SK-N-SH treated with all-trans-retinoic acid at 6 μM for 48 hours (cell line): ENCODE results near the gene ADRA1B.

Source experiments
- ATAC-seq: fragments of 200-7000 bp; cut with Tn5 transposase; 3 replicates; pipeline ENCODE4 v1.9.1; 2020; ENCODE audit warnings: mild to moderate bottlenecking, moderate library complexity
- ARNTL ChIP-seq: fragments of 450-650 bp; formaldehyde crosslinking; IDR thresholded peaks from 2 replicates; pipeline ENCODE4 v1.5.0; 2020; ENCODE audit warnings: low read depth, mild to moderate bottlenecking, moderate library complexity, borderline replicate concordance
- BACH2 ChIP-seq: fragments of 250-450 bp; sonication (Bioruptor Pico); IDR thresholded peaks from 2 replicates; pipeline ENCODE4 v1.9.0; 2021; ENCODE audit warnings: mild to moderate bottlenecking, borderline replicate concordance
- CSDC2 ChIP-seq: fragments of 250-450 bp; sonication (Bioruptor Pico); IDR thresholded peaks from 2 replicates; pipeline ENCODE4 v1.5.0; 2020; ENCODE audit warnings: mild to moderate bottlenecking, moderate library complexity
- CSRNP3 ChIP-seq: fragments of 250-450 bp; sonication (Bioruptor Pico); IDR thresholded peaks from 2 replicates; pipeline ENCODE4 v1.5.1; 2021; ENCODE audit warnings: mild to moderate bottlenecking, moderate library complexity
- ESRRG ChIP-seq: fragments of 250-450 bp; sonication (Bioruptor Pico); IDR thresholded peaks from 2 replicates; pipeline ENCODE4 v1.6.1; 2021; ENCODE audit warnings: mild to moderate bottlenecking
- GLIS3 ChIP-seq: fragments of 250-450 bp; sonication (Bioruptor Pico); IDR thresholded peaks from 2 replicates; pipeline ENCODE4 v1.5.0; 2020; ENCODE audit warnings: mild to moderate bottlenecking, moderate library complexity
- ISL1 ChIP-seq: fragments of 250-450 bp; sonication (Bioruptor Pico); IDR thresholded peaks from 2 replicates; pipeline ENCODE4 v2.1.2; 2022; ENCODE audit warnings: mild to moderate bottlenecking, moderate library complexity
- OSR1 ChIP-seq: fragments of 250-450 bp; sonication (Bioruptor Pico); IDR thresholded peaks from 2 replicates; pipeline ENCODE4 v1.8.0; 2022; ENCODE audit warnings: moderate library complexity, mild to moderate bottlenecking, inconsistent platforms
- PATZ1 ChIP-seq: fragments of 250-450 bp; sonication (Bioruptor Pico); IDR thresholded peaks from 2 replicates; pipeline ENCODE4 v1.8.0; 2020; ENCODE audit warnings: mild to moderate bottlenecking, moderate library complexity, borderline replicate concordance
- POU6F1 ChIP-seq: fragments of 250-450 bp; sonication (Bioruptor Pico); IDR thresholded peaks from 2 replicates; pipeline ENCODE4 v1.8.0; 2021; ENCODE audit warnings: low read depth, mild to moderate bottlenecking, moderate library complexity, borderline replicate concordance
- PPARA ChIP-seq: fragments of 250-450 bp; sonication (Bioruptor Pico); IDR thresholded peaks from 2 replicates; pipeline ENCODE4 v1.5.0; 2020; ENCODE audit warnings: mild to moderate bottlenecking, borderline replicate concordance
- RARB ChIP-seq: fragments of 250-450 bp; sonication (Bioruptor Pico); IDR thresholded peaks from 2 replicates; pipeline ENCODE4 v1.8.0; 2021; ENCODE audit warnings: mild to moderate bottlenecking, moderate library complexity
- SNAI2 ChIP-seq: fragments of 250-450 bp; sonication (Bioruptor Pico); IDR thresholded peaks from 2 replicates; pipeline ENCODE4 v1.5.0; 2020; ENCODE audit warnings: mild to moderate bottlenecking, moderate library complexity
- TOX ChIP-seq: fragments of 250-450 bp; sonication (Bioruptor Pico); IDR thresholded peaks from 2 replicates; pipeline ENCODE4 v1.8.0; 2021; ENCODE audit warnings: mild to moderate bottlenecking, moderate library complexity, borderline replicate concordance
- TSHZ2 ChIP-seq: fragments of 250-450 bp; sonication (Bioruptor Pico); IDR thresholded peaks from 2 replicates; pipeline ENCODE4 v1.5.0; 2020; ENCODE audit warnings: mild to moderate bottlenecking, moderate library complexity
- ZC3H10 ChIP-seq: fragments of 250-450 bp; sonication (Bioruptor Pico); IDR thresholded peaks from 2 replicates; pipeline ENCODE4 v1.5.1; 2021; ENCODE audit warnings: mild to moderate bottlenecking, moderate library complexity
- ZFP3 ChIP-seq: fragments of 250-450 bp; sonication (Bioruptor Pico); IDR thresholded peaks from 2 replicates; pipeline ENCODE4 v1.5.0; 2020; ENCODE audit warnings: mild to moderate bottlenecking, moderate library complexity
- ZFP30 ChIP-seq: fragments of 450-650 bp; formaldehyde crosslinking; IDR thresholded peaks from 2 replicates; pipeline ENCODE4 v1.5.0; 2022; ENCODE audit warnings: mild to moderate bottlenecking, moderate library complexity
- ZNF565 ChIP-seq: fragments of 450-650 bp; formaldehyde crosslinking; conservative IDR thresholded peaks from 2 replicates; pipeline ENCODE4 v1.5.0; 2020; ENCODE audit warnings: low read depth, mild to moderate bottlenecking, moderate library complexity
- ZNF70 ChIP-seq: fragments of 450-650 bp; formaldehyde crosslinking; IDR thresholded peaks from 2 replicates; pipeline ENCODE4 v1.5.0; 2020; ENCODE audit warnings: mild to moderate bottlenecking, moderate library complexity
- ZNF8 ChIP-seq: fragments of 450-650 bp; formaldehyde crosslinking; IDR thresholded peaks from 2 replicates; pipeline ENCODE4 v1.5.0; 2020; ENCODE audit warnings: mild to moderate bottlenecking, moderate library complexity

Gene ADRA1B

GRCh38 chr5:159975462-159976019 is 59.3 kb downstream of the ADRA1B start (continued):
- no peak for TF ChIP-seq TSHZ2 (CRISPR knock-in tag)

- no peak for ATAC-seq
- TF ChIP-seq TSHZ2 (CRISPR knock-in tag) (no peak), CSDC2 (CRISPR knock-in tag) (no peak), ISL1 (no peak), GLIS3 (CRISPR knock-in tag) (no peak), OSR1 (CRISPR knock-in tag) (no peak), PATZ1 (CRISPR knock-in tag) (no peak), ARNTL (CRISPR knock-in tag) (no peak), ESRRG (CRISPR knock-in tag) (no peak), PPARA (no peak), ZNF70 (CRISPR knock-in tag) (no peak), BACH2 (CRISPR knock-in tag) (no peak), SNAI2 (CRISPR knock-in tag) (no peak), POU6F1 (no peak), ZNF565 (CRISPR knock-in tag) (no peak), ZFP3 (no peak), CSRNP3 (CRISPR knock-in tag) (no peak), TOX (CRISPR knock-in tag) (no peak), RARB (CRISPR knock-in tag) (no peak)
These were observed 60.6 kb downstream of the ADRA1B start for GRCh38 chr5:159976921-159977320.

- no peak for ATAC-seq
- TF ChIP-seq ARNTL (CRISPR knock-in tag) (no peak), GLIS3 (CRISPR knock-in tag) (no peak), OSR1 (CRISPR knock-in tag) (no peak), CSDC2 (CRISPR knock-in tag) (no peak), ZFP30 (no peak), TOX (CRISPR knock-in tag) (no peak), TSHZ2 (CRISPR knock-in tag) (no peak), SNAI2 (CRISPR knock-in tag) (no peak), ZNF8 (CRISPR knock-in tag) (no peak), ISL1 (no peak), ZNF70 (CRISPR knock-in tag) (no peak), ZC3H10 (CRISPR knock-in tag) (no peak), PPARA (no peak), RARB (CRISPR knock-in tag) (no peak), BACH2 (CRISPR knock-in tag) (no peak), PATZ1 (CRISPR knock-in tag) (no peak), ESRRG (CRISPR knock-in tag) (no peak)
These were observed 62.1 kb downstream of the ADRA1B start for GRCh38 chr5:159978358-159978757.
